Mucosa of rectum (tissue), 2 donors: Measurements from ENCODE around the gene FAM131C.
"Not testable (repeated sequence)": the region's sequence is repeated elsewhere in the genome, so short reads cannot be mapped to it uniquely, and the experiment has no call there.

Source experiments
- H3K27ac ChIP-seq, 2 donors: one replicate each; pipeline ENCODE4 v1.7.0; 2013; ENCODE audit warnings: inconsistent platforms in 2 of 2, low read depth in 2 of 2, low read length in 2 of 2
- H3K27me3 ChIP-seq, 2 donors: one replicate each; pipeline ENCODE4 v1.7.0; 2013; ENCODE audit warnings: low read length in 2 of 2; ENCODE audit not compliant: control insufficient read depth in 2 of 2, insufficient read depth in 2 of 2
- H3K36me3 ChIP-seq, 2 donors: one replicate each; pipeline ENCODE4 v1.7.0; 2013; ENCODE audit warnings: low read length in 2 of 2; ENCODE audit not compliant: control insufficient read depth in 2 of 2, insufficient read depth in 2 of 2
- H3K4me1 ChIP-seq, 2 donors: one replicate each; pipeline ENCODE4 v1.7.0; 2013; ENCODE audit warnings: low read length in 2 of 2, mild to moderate bottlenecking in 1 of 2; ENCODE audit not compliant: control insufficient read depth in 2 of 2, insufficient read depth in 2 of 2
- H3K4me3 ChIP-seq, 2 donors: one replicate each; pipeline ENCODE4 v1.7.0; 2013; ENCODE audit warnings: low read length in 2 of 2
- H3K9ac ChIP-seq, 2 donors: one replicate each; pipeline ENCODE4 v1.7.0; 2013; ENCODE audit warnings: low read length in 2 of 2, low read depth in 1 of 2, mild to moderate bottlenecking in 1 of 2
- H3K9me3 ChIP-seq, 2 donors: one replicate each; pipeline ENCODE4 v1.7.0; 2013; ENCODE audit warnings: low read length in 2 of 2; ENCODE audit not compliant: control insufficient read depth in 2 of 2
- donor health status: healthy.
- donor health status: Normal muscosa, but diverticular disease.

FAM131C gene

DNA sequence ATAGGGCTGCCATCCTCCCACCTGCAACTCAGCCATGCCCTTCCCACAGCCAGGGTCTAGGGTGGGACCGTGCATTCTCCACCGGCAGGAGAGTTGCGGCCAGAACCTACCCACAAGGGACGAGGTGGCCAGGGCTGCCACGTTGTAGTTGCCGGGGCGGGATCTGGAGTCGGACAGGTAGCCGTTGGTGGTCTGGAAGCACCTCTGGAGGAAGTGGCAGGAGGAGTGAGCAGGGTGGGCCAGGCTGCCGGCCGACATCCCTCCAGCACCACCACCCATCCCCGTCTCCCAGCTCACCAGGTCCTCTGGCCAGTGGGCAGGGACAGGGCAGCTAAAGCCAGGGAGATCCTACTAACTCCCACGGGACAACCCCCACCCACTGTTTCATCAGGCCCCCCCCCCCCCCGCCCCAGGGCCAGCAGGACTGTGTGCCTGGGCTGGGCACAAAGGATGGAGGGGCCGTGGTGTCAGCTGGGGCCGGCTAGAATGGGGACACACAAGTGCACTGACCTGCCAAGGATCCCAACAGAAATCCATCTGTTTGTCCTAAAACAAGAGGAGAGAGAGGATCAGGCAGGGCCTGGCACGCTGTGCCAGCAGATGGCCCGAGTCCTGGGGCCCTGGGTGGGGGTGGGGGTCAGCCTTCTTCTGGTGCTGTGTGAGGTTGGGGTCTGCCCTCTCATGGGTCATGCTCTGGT, 11.3 kb downstream of the FAM131C start:
- H3K9me3 ChIP-seq, H3K4me1 ChIP-seq, H3K36me3 ChIP-seq, H3K27ac ChIP-seq, H3K9ac ChIP-seq, H3K4me3 ChIP-seq, H3K27me3 ChIP-seq: not testable (repeated sequence)

DNA sequence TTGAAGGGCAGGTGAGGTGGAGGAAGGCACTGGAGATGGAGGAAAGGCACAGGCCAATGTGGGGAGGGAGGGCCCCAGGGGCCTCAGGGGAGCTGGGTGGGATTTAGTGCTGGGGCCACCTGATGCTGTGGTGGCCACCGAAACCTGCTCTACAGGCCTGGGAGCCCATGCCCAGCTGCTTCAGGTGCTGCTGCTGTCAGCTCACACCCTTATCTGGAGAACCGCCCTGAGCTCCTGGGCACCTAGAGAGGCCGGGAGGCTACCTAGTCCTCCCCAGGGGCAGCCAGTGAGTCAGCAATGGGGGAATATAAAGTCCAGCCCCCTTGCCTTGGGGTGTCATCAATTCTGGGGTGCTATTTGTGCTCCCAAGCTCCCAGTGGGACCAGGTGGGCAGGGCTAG, 12.2 kb downstream of the FAM131C start:
- Histone ChIP-seq H3K27me3 (no peaks in the 10 kb centered on the region), H3K36me3 (no peaks in the 10 kb centered on the region), H3K4me3 (no peak overlapping the region), H3K4me1 (no peaks in the 10 kb centered on the region), H3K9me3 (no peaks in the 10 kb centered on the region), H3K27ac (no peak overlapping the region), H3K9ac (no peak overlapping the region)

DNA sequence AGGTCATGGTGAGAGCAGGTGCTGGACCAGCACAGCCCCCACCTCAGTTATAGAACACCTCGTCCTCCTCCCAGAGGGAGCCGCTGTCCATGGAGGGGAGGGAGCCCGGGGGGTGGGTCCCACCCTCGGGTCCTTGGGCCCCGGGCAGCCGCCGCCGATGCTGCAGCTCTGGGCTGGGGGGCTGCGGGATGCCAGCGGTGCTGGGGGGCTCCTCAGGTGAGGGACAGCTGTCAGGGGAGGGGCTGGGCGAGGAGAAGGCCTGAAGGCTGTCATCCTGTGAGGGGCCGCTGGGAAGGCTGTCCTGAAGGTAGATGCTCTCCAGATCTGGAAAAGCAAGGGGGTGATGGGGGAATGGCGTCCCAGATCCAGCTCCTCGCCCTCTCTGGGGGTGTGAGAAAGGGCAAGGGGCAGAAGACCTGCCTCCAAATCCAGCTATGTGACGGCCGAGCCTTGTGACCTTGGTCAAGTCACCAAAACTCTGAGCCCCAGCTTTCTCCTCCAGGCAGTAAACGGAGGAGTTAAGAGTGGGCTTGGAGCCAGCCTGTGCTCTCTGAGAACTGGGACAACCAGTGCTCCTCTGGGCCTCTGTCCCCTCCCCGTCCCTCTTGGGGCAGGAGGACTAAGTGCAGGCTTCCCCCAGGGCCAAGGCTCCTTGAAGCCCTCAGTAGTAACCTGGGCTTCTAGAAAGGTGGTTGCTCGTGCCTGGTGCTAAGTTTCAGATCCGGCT, 14.9 kb downstream of the FAM131C start:
- not testable (repeated sequence) for H3K9me3 ChIP-seq, H3K4me3 ChIP-seq, H3K4me1 ChIP-seq, H3K36me3 ChIP-seq, H3K27me3 ChIP-seq, H3K9ac ChIP-seq, H3K27ac ChIP-seq

DNA sequence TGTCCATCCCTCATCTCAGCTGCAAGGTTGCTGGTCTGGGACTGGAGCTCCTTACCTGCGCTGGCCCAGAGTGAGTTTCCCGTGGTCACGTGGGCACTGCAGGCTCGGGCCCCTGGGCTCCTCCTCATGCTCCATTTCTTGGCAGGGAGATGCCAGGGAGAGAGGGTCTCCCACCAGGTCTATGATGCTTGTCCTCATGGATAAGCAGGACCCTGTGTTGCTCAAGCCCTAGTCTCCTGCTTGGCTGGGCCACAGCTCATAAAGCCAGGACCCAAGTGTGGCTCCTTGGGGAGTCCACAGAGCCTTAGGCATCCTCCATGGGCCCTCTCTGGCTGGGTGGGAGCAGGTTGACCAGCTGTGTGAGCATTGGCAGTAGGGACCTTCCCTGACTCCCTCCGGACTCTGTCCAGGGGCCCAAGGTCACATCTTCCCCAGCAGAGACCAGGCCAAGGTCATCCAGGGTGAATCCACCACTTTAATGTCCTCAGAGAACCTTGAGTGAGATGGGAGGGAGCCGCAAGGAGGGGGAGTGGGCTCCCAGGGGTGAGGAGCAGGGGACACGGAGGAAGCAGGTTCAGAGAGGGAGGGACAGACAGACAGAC, 16.0 kb downstream of the FAM131C start:
- not testable (repeated sequence) for H3K36me3 ChIP-seq, H3K27ac ChIP-seq, H3K4me3 ChIP-seq, H3K4me1 ChIP-seq, H3K27me3 ChIP-seq, H3K9ac ChIP-seq, H3K9me3 ChIP-seq

DNA sequence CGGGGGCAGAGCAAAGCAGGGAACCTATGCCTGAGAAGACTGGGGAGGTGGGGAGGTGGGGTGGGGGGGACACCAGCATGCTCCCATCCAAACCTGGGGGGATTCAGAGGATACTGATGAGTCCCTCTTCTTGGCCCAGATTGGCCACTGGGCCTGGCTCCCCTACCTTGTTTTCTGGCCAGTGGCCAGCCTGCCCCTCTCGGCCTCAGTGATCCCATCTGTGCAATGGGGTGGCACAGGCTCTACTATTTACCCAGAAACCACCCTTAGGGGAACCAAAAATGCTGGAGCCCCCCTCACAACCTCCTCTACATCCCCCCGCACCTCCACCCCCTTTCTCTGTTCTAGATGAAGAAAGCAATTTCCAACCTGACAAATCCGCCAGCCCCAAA, 16.9 kb downstream of the FAM131C start:
- H3K9ac ChIP-seq, H3K27ac ChIP-seq, H3K36me3 ChIP-seq, H3K9me3 ChIP-seq, H3K4me3 ChIP-seq, H3K27me3 ChIP-seq, H3K4me1 ChIP-seq: not testable (repeated sequence)

DNA sequence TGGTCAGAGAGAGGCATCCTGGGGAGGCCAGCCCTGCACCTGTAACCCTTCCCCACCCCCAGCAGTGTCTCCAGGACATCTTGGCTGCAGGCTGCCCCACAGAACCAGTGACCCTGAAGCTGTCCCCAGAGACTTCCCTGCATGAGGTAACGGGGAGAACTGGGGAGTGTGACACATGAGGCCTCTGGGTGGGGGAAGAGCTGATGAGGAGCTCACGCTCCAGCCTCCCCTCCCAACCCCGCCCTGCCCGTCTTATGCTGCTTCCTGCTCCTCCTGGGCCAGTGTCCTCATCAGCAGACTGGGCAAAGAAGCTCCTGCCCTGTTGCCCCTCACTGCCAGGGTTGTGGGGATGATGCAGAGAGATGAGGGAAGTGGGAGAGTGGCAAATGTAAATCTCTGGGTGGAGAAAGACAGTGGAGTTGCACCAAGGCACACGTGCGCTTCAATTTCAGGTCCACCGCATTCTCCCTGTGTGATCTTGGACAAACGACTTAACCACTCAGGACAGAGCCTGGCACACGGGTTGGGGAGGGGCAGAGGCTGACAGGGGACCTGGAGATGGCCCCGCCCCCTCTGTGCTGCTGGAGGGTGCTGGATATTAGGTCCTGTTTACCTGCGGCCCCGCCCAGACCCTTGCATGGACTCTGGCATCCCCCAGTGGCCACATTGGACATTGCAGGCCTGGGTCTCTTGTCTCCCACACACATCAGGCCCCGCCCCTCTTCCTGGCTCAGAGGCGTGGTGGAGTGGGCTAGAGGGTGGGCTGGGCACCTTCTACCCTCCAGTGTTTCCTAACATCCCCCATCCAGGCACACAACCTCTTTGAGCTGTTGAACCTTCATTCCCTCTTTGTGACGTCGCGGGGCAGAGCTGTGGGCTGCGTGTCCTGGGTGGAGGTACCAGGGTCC, 17.6 kb downstream of the FAM131C start:
- H3K9ac ChIP-seq: peak overlapping the region in 1 of 2 donors; percentile 17
- no peak overlapping the region for H3K4me3 ChIP-seq
- H3K4me1 ChIP-seq: peaks cover 0 to 4% of the 10 kb centered on the region in 2 donors
- no peaks in the 10 kb centered on the region for H3K27me3 ChIP-seq
- no peaks in the 10 kb centered on the region for H3K9me3 ChIP-seq
- H3K36me3 ChIP-seq: no peaks in the 10 kb centered on the region
- H3K27ac ChIP-seq: no peak overlapping the region

DNA sequence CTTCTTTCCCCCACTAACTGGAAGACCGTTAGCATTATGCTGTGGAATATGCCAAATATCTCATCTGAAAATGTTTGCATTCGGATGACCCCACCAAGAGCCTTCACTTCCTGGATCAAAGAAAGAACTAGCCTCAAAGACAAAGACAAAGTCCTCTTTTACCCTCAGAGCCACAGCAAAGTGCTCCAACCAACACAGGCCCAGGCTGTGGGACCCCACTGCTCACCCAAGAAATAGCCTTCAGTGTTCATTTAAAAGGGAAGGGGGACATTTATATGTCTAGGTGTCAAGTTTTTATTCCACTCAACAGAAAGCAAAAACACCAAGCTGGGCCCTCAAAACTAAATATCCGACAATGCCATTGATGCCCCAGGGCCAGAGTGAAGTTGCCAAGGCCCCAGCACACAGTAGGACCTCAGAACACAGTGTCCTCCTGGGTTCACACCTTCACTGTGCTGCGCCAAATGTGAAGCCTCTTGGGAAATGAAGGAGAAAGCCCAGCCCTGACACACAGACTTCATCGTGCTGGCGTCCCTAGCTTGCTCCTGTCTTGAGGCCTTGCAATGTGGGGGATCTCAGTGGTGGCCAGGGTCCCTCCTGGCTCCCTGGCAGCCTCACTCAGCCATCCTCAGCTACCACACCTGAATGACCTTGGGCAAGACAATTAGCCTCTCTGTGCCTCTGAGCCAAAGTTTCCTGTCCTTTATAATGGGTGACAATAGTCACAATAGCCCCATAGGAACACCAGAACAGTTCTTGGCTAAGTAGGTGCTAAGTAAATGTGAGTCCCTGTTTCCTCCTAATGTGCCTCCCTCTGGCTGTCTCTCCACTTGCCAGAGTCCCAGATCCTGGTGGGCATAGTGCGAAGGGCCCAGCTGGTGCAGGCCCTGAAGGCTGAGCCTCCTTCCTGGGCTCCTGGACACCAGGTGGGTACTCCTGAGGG, 18.6 kb downstream of the FAM131C start:
- H3K9ac ChIP-seq: no peak overlapping the region
- H3K4me3 ChIP-seq: no peak overlapping the region

DNA sequence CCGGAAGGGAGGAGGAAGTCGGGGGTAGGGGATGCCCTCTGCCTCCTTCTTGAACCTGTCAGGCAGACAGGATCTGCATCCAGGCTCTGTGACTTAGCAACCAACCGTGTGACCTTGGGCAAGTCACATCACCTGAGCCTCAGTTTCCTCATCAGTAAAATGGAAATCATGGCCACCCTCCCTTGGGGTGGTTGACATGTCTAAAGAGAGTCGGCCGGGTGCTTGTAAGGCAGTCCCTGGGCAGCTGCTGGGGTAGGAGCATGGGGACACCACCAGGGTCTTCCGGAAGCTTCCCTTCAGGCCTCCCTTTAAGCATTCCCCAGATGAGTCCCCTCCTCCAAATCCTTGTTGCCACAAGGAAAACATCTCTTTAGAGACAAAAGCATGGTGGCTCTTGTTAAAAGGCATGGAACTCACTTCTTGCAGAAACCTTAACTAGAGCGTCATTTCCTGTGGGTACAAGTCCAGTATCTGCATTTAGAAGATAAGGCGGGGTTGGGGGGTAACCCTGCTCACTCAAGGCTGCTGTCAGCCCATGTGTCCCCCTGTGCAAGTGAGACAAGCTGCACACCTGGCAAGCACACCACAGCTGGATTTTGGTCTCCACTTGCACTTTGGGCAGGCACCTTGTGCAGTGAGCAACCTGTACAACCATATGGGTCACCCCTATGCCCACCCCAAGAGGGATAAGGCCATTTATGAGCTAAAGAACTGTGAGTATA, 19.5 kb downstream of the FAM131C start:
- H3K27me3 ChIP-seq: no peaks in the 10 kb centered on the region
- no peak overlapping the region for H3K9ac ChIP-seq
- H3K4me3 ChIP-seq: no peak overlapping the region

More for the DNA sequence above, 18.6 kb downstream of the FAM131C start:
- Histone ChIP-seq H3K9me3 (no peaks in the 10 kb centered on the region), H3K36me3 (no peaks in the 10 kb centered on the region), H3K27ac (no peak overlapping the region), H3K4me1 (peaks cover 0 to 4% of the 10 kb centered on the region in 2 donors), H3K27me3 (no peaks in the 10 kb centered on the region)

DNA sequence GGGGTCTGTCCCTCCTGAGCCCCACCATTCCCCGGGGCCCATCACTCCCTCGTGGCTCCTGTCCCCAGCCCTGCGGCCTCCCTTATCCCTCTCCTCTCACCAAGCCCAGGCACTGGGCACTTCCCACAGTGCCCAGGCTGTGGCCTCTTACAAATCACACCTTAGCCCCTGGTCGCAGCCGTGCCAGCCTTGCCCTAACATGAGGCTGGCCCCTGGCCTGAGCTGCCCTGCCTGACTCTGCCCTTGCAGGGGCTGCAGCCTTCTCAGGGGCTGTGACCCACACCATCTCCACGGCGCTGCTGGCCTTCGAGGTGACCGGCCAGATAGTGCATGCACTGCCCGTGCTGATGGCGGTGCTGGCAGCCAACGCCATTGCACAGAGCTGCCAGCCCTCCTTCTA, 21.5 kb downstream of the FAM131C start:
- H3K4me1 ChIP-seq, H3K9ac ChIP-seq, H3K9me3 ChIP-seq, H3K27ac ChIP-seq, H3K4me3 ChIP-seq, H3K36me3 ChIP-seq, H3K27me3 ChIP-seq: not testable (repeated sequence)

More for the DNA sequence above, 19.5 kb downstream of the FAM131C start:
- Histone ChIP-seq H3K36me3 (no peaks in the 10 kb centered on the region), H3K9me3 (no peaks in the 10 kb centered on the region), H3K27ac (no peak overlapping the region), H3K4me1 (peaks cover 0 to 4% of the 10 kb centered on the region in 2 donors)
